ENCODE data around the gene SYTL5.

DNA sequence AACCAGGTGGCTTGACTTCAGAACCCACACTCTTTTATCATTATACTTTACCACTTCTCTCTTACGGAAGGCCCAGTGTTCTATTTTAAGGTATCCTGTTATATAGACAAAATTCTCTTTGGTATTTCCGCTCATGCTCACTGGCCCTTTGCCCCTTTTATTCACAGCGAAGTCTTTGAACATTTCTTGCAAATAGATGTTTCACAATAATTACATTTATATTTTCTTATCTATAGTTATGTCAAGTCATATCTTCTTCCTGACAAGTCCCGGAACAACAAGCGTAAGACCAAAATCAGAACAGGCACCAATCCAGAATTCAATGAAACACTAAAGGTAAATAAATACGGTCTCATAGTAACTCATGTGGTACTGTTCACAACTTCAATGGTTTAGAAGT, 102.0 kb downstream of the SYTL5 start:
- TF ChIP-seq, protein P1, sequence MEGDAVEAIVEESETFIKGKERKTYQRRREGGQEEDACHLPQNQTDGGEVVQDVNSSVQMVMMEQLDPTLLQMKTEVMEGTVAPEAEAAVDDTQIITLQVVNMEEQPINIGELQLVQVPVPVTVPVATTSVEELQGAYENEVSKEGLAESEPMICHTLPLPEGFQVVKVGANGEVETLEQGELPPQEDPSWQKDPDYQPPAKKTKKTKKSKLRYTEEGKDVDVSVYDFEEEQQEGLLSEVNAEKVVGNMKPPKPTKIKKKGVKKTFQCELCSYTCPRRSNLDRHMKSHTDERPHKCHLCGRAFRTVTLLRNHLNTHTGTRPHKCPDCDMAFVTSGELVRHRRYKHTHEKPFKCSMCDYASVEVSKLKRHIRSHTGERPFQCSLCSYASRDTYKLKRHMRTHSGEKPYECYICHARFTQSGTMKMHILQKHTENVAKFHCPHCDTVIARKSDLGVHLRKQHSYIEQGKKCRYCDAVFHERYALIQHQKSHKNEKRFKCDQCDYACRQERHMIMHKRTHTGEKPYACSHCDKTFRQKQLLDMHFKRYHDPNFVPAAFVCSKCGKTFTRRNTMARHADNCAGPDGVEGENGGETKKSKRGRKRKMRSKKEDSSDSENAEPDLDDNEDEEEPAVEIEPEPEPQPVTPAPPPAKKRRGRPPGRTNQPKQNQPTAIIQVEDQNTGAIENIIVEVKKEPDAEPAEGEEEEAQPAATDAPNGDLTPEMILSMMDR (IDR thresholded peaks at IDR 0.05), result no peak
- TF ChIP-seq EP300 (IDR thresholded peaks at IDR 0.05), result no peak
- no peak for TF ChIP-seq POLR2A (IDR thresholded peaks at IDR 0.05; ENCODE audit: low read depth)

Measured in esophagus muscularis mucosa (tissue), 4 donors.